ENCODE data around the gene PPP1R12C.
A peak's percentile ranks its signal among the peaks of the same experiment; 100 is the strongest.
"Not testable (repeated sequence)": the region's sequence is repeated elsewhere in the genome, so short reads cannot be mapped to it uniquely, and the experiment has no call there.

PPP1R12C gene

DNA sequence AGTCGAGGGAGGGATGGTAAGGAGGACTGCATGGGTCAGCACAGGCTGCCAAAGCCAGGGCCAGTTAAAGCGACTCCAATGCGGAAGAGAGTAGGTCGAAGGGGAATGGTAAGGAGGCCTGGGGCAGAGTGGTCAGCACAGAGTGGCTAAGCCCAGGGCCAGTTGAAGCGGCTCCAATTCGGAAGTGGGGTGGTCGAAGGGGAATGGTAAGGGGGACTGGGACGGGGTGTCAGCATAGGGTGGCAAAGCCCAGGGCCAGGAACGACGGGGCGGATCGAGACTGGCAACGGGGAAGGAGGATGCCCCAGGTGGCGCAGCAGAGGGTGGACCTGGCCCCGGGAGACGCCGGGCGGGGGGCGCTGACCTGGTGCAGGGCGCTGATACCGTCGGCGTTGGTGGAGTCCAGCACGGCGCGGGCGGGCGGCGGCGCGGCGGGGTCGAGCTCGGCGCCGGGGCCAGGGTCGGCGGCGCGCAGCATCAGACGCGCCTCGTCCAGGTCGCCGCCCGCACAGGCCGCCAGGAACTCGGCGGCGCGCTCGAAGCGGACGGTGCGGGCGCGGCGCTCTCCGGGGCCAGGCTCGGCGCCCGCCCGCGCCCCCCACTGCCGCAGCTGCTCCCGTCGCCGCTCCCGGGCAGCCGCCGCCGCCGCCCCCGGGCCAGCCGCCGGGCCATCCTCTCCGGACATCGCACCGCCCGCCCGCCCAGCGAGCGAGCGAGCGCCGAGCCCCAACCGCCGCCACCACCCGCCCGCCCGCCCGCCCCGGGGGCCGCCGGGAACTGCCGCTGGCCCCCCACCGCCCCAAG lies at the start of gene PPP1R12C:
Gene PPP1R12C (minus strand): TSS at position 779 of the 804 bp plus-strand sequence. CDS start 94 bp downstream, at position 685.
- no peak for DNase-seq

DNA sequence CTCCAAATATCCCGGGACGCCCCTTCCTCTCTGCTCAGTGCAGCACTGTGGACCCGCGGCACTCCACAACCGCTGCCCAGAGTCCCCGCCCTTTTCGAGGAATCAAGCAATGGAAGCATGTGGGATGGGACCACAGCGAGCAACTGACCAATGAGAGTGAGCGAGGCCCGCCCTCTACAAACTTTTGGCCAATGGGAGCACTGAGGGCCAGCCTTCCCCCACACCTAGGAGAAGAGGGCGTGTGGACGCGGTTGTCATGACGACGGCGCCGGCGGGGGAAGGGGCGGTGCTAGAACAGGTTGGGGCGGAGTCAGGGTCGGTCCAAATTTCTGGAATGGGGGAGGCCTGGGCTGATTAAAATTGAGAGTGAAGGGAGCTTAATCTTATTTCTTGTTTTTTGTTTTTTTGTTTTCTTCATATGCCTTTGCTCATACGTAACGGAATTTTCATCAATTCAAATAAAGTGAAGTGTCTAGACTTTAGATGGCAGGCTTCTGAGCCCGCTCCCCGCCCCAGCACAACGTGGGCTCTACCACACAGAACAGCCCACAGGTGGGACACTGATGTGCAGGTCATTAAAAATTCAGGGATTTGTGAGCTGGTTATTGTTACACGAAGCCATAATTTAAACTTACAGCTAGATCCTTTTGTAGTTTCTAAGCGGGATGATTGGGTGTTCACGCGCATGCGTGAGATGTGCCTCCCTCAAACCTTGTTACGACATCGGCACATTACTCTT lies 49.3 kb upstream of the PPP1R12C start, which contains the start of gene DNAAF3:
Gene DNAAF3 (minus strand): TSS at position 84 of the 739 bp plus-strand sequence. CDS start 200 bp downstream, outside the sequence.
- DNase-seq = peak; percentile 93

DNA sequence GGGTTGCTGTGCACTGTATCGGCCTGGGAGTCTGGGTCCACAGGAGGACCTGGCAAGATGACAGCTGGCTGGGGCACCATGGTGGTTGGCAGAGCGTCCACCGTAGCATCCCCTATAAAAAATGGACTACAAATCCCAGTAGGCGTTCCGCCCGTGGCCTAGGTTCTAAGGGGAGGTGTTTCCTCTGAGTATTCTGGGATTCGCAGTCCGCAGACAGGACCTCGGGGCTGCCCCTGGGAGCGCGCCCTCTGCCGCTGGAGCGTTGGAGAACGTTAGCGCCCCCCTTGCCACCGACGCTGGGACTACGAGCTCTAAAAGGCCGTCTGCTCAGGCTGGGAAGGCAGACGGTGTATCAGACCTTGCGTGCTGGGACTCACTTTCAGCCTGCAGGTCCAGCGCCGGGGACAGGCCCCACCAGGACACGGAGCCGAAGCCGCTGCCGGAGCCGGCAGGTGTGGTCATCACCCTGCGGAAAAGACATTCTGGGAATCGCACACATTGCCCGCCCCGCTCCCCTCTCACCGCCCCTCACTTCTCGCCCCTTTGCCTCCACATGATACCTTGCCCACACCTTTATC lies 48.6 kb upstream of the PPP1R12C start:
- peak; percentile 38 for DNase-seq

DNA sequence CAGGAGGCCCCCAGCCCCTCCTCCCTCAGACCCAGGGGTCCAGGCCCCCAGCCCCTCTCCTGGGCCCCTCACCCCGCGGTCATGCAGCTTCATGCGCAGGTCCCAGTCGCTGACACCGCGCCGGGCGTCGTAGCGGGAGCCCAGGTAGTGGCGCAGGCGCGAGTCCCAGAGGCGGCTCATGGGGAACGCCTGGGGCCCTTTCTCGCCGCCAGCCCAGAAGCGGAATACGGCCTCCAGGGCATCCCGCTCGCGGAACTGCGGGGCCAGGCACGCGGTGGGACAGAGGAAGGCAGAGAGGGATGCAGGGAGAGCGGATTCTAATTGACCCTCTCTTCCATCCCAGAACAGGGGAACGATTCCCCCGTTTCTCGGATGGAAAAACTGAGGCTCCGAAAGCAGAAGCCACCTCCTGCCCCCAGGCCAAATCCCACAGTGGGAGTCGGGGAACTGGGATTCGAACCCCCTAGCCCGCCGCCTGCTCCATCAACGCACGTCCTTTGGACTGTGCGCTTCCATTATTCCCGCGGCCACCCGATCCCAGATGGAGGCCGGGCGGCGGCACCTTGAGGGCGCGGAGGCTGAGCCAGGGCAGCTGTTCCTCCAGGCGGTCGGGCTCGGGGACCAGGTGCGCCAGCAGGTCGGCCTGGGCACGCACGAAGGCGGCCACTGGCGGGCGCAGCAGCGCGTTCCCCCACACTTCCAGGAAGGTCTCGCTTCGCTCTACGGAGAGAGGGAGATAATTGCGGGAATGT lies 44.3 kb upstream of the PPP1R12C start:
- no peak for DNase-seq

DNA sequence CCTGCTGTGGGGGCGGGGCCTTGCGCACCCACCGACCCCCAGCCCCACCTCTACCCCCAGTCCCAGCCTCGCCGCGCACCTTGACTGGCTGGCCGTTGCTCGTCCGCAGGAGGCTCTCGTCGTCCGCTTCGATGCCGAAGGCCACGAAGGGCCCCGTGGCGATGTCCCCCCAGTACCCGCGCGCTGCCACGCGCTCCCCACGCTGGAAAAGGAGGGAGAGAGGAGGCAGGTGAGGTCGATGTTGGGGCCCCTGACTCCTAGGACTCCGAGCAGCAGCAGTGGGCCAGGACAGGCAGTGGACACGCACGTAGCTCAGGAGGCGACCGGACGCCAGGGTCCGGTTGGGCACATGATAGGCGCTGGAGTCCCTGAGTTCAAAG lies 43.5 kb upstream of the PPP1R12C start:
- DNase-seq = no peak

DNA sequence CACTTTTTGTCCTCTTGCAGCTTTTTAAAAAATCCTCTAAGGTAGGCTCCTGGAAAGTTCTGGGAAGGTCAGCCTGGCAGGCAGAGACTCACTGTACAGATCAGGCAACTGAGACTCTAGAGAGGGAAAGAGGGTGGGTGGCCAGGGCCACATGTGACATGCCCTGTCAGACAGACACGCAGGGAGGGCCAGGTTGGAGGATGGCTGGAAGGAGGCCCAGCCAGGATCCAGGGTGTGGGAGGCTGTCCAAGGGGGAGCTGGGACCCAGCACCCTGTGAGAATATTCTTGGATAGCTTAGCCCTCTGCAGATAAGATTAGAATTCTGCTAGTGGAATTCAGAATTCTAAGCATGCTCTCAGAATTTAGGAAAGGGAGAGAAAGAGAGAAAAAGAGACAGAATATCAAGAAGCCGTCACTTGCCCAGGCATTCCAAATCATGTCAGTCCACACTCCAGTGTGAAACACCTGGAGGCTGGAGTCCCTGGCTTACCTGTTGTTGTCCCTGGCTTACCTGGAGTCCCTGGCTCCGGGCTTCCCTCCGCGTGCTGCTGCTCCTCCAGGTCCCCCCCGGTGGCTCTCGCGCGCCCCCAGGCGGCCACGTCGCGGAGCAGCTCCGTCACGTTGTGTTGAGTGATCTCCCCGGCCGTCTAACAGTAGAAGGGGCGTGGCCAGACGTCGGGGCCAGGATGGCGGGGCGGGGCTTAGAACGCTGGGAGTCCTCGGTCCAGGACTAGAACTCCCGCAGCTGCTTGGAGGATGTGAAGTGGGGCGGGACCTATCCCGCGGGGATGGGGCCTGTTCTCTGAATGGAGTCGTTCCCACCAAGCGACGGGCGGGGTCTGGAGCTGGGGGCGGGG lies 42.9 kb upstream of the PPP1R12C start:
- DNase-seq = peak; percentile 66

DNA sequence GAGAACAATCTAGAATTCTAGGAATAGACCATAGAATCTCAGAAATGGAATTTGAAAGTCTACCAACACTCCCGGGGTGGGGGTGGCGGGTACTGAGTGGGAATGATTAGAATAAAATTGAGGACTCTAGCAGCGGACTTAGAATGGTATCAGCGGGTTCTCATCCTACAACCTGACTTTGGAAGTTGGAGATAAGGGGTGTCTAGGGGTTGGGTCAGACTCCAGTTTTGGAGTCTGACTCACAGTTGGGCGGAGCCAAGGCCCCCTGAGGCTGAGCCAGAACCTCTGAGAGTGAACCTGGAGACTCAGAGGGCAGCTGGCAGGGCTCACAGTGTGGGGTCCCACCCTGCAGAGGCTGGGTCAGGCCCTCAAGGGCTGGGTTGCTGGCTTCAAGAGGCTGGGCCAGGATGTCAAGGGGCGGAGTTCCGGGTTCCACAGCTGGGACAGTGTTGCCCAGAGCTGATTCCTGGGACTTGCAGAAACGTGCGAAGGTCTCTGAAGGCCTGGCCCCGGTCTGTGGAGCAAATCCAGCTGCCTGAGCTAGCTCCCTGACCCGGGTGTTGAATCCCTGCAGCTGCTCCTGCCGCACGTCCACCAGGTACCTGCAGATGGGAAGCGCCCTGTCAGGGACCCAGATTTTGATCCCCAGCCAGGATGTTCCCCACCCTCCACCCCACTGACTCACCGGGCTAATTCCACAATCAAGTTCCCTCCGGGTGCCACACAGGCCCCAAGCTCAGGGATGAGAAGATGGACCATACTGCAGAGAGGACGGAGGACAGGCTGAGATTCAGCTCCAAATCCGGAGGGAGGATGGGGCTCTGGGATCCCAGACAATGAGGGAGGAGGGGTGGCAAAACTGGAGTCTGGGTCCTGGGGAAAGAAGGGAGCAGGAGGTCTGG lies 41.7 kb upstream of the PPP1R12C start:
- no peak for DNase-seq

DNA sequence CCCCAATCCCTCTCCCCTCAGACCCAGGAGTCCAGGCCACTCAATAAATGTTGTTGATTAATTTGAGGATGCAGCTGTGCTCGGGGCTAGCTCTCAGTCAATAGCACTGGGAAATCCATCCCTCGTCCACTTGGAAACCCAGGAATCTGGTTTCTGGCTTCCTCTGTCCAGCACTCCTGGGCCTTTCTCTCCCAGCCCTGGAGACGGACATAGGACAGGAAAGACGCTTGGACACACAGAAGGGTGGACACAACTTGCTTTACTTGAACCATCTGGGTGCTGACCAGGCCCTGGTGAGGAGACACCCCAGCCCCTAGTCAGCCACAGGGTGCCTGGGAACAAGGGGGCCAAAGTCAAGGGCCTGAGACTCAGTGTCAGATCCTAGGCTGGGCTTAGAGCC lies 41.0 kb upstream of the PPP1R12C start:
- DNase-seq = no peak

DNA sequence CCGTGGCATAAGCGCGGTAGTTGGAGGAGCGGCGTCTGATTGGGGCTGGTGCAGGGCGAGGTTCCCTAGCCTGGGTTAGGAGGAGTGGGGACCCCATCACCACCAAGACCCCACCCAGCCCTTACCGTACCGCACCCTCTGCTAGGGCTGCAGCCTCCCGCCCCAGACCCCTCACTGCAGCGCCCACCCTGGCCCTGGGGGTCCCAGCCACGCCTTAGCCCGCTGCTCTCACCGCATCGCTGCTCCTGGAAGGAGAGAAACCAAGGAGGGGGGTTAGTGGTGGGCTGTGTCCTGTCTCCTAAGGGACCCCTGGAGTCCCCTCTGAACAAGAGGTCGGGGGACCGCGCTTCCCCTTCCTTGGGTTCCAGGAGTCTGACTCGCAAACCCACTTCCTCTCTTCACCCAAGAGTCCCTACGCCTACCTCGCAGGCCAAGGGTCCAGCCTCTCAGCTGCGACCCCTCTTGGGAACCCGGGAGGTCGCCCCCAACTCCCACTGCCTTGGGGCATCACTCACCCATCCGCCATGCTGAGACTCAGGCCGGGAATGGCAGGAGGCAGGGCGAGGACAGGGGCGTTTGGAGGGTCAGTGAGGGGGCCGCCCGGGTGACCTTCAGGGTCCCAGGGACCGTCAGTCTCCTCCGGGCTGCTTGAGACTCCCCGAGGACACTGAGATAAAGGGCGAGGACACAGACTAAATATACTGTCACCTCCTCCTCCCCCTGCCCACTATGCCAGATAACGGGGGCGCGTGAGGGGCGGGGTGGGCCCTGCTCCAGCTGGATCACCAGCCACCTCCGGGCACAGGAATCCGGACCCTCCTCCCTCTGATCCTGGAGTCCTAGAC lies 39.8 kb upstream of the PPP1R12C start, which contains the start of gene TNNI3:
Gene TNNI3 (minus strand): TSS at position 669 of the 845 bp plus-strand sequence. CDS start 143 bp downstream, at position 526.
- DNase-seq = no peak

DNA sequence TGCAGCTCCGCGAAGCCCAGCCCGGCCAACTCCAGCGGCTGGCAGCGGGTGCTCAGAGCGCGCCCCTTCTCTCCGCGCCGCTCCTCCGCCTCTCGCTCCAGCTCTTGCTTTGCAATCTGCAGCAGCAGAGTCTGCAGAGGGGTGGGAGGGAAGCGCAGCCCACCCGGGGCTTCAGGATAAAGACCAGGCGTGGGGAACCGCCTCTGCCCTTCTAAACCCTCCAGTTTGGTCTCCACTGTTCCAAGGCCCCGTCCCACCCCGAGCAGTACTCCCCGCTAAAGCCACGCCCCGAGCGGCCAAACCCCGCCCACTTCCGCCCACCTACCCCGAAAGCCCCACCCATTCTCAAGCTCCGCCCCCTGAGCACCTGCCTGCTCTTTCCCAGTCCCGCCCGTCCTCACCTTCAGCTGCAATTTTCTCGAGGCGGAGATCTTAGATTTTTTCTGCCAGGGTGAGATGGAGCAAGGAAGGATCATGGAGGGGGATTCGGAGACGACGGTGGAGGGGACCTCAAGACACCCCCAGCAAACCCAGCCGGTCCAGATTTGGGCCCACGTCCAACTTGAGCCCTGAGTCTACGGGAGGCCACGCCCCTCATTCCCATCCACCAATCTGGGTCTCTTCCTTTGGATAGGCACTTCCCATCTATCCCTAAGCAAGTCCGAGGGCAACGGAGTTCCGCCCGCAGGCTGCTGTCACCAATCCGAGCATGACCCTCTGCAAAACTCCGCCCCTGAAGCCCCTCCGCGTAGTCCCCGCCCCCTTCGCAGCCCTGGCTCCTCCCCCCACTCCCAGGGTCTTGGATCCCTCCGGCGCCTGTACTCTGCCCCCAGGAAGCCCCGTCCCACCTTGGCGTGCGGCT lies 39.0 kb upstream of the PPP1R12C start:
- DNase-seq = no peak

DNA sequence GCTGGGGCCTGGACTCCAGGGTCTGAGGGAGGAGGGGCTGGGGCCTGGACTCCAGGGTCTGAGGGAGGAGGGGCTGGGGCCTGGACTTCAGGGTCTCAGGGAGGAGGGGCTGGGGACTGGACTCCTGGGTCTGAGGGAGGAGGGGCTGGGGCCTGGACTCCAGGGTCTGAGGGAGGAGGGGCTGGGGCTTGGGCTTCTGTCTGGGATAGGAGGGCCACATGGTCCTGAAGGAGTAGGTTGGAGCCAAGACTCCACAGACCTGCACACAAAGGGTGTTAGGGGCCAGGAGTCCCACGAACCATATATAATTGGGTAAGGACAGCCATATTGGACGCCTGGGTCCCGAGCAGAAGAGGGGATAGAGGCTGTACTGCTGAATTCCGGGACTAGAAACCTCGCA lies 38.3 kb upstream of the PPP1R12C start:
- not testable (repeated sequence) for DNase-seq

DNA sequence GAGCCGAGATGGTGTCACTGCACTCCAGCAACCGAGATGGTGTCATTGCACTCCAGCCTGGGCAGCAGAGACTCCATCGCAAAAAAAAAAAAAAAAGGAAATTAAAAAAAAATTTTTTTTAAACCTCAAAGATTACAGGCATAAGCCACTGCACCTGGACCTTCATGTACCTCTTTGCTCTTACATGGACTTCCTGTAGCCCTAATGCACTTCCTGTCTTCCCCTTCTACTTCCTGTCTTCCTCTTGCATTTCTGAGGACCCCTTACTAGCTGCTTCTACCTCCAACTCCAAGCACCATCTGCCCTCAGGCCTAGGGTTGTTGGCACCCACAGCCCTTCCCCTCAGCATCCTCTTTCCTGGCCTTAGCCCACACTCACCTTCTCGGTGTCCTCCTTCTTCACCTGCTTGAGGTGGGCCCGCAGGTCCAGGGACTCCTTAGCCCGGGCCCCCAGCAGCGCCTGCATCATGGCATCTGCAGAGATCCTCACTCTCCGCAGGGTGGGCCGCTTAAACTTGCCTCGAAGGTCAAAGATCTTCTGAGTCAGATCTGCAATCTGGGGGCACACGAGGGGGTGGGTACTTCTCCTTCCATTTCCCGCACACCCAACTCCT lies 36.3 kb upstream of the PPP1R12C start:
- no peak for DNase-seq

DNA sequence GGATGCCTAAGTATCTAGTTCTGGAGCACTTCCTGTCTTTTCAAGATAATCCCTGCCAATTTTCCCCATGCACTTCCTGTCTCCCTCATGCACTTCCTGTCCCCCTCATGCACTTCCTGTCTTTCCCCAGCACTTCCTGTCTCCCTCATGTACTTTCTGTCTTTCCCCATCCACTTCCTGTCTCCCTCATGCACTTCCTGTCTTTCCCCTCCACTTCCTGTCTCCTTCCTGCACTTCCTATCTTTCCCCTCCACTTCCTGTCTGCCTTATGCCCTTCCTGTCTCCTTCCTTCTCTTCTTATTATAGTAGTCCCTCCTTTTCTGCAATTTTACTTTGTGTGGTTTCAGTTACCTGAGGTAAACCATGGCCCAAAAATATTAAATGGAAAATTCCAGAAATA lies 34.6 kb upstream of the PPP1R12C start:
- DNase-seq = no peak

DNA sequence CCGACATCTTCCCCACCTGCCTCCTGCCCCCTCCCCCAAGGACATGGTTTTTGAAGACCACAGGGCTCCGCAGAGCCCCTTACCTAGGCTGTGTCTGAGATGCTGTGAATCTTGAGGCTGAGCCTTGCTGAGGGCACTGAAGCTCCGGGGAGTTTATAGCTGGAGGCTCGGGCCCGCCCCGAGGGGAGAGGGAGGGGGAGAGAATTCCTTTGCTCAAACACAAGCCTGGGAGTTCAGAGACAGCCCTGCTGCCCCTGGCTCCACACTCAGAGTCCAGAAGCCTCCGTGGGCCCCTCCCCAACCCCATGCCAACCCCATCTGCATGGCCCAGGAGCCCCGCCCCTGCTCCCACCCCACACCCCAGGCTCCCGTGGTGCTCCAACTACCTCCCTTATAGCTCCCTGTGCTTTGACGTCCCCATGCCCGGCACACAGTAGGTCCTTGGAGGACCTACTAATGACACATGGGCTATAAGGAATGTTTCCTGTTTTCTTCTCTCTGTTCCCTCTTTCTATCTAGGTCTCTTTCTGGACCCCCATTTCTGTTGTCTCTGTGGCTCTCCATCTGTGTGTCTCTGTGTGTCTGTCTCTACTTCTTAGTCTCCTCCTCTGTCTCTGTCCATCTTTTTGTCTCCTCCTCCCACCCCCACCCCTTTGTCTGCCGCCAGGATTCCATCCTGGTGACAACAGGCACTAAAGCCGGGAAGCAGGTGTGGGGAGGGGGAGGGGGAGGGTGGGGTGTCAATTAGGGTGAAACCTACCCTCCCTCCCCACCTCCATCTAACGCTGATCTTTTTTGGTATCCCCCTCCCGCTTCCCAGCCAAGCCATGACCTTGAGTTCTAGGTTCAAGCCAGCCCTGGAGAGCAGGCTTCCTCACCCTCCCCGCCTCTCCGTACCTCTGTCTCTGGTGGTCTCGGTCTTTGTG lies 31.9 kb upstream of the PPP1R12C start, which contains the start of gene TNNT1:
Gene TNNT1 (minus strand): TSS at position 129 of the 926 bp plus-strand sequence. CDS start 2,049 bp downstream, outside the sequence.
- no peak for DNase-seq

DNA sequence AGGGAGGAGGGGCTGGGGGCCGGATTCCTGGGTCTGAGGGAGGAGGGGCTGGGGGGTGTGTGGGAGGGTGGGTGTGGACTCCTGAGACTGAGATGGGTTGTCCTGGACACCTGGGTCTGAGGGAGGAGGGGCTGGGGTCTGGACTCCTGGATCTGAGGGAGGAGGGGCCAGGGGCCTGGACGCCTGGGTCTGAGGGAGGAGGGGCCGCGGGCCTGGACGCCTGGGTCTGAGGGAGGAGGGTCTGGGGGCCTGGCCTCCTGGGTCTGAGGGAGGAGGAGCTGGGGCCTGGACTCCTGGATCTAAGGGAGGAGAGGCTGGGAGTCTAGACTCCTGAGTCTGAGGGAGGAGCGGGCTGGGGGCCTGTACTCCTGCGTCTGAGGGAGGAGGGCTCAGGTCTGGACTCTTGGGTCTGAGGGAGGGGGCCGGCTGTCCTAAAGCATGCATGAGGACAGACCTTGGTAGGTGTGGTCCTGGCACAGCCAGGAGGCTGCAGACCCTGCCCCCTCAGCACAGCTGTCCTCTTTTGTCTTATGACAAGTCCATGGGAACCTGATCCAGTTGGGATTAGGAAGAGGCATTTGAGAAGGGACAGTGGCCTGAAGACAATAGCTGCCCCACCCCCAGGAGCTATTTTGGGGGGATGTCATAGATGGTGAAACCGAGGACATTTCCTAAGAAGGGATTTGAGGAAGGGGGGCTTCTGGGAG lies 30.3 kb upstream of the PPP1R12C start:
- DNase-seq = no peak

DNA sequence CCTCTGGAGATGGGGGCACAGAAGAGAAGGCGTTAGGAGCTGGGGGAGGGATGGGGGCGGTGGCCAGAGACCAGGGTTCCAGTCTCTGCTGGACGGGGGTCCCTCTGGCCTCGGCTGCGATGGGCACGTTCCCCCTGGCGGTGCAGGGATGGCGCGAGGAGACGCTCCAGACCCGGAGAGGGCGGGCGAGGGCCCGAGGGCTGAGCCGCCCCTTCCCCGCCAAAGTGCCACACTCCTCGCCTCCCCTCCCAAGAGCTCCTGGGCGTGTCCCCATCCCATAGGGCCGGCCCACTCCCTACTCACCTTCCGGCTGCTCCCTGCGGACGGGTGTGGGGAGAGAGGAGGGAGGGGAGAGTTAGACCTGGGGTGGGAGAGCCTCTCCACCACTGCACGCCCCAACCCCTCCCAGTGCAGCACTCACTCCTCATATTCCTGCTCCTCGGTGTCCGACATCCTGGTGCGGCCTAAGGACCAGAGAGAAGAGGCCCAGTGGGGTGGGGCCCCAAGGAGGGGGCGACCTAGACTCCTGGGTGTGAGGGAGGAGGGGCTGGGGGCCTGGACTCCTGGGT lies 29.4 kb upstream of the PPP1R12C start:
- peak; percentile 83 for DNase-seq
